DND-41 (cell line): Measurements from ENCODE around the gene NAIF1.

ENCODE experiments used
- EZH2 ChIP-seq: IDR thresholded peaks from 3 replicates; pipeline ENCODE4 v1.6.1; 2012; ENCODE audit warnings: borderline replicate concordance, low read depth, mild to moderate bottlenecking, moderate library complexity, low read length, inconsistent platforms; ENCODE audit not compliant: severe bottlenecking
- TF ChIP-seq, protein P1 (sequence below): IDR thresholded peaks from 2 replicates; pipeline ENCODE4 v1.5.1; 2012; ENCODE audit warnings: borderline replicate concordance, low read length, moderate library complexity, mild to moderate bottlenecking; ENCODE audit not compliant: poor library complexity, severe bottlenecking; ENCODE audit errors: extremely low read depth

DNA sequence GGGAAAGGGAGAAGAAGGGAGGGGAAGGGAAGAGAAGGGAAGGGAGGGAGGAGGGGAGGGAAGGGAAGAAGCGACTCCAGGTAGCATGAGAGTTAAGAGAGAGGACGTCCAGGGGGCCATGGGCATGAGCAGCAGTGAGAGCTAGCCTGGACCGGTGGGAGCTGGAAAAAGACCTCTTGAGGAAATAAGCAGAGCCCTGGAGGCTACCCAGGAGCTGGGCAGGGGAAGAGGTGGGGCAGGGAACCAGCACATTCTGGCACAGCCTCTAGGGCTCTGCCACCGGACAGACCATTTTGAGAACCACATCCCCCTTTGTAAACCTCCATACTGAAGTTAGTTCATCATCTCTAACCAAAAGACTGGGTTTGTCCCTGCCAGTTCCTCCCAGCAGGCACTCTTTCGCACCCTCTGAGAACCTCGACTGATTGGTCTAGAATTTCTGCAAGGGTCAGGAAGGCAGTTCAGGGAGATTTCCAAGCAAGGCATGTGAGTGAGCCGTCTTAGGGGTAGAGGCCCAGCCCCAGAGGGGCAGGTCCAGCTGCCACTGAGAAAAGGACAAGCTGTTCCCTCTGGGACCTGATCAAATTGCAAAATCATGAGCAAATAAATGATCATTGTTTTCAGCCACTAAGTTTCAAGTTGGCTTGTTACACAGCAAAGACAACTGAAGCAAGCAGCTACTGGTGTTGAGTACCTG lies 11.6 kb downstream of the NAIF1 start:
- TF ChIP-seq, protein P1, sequence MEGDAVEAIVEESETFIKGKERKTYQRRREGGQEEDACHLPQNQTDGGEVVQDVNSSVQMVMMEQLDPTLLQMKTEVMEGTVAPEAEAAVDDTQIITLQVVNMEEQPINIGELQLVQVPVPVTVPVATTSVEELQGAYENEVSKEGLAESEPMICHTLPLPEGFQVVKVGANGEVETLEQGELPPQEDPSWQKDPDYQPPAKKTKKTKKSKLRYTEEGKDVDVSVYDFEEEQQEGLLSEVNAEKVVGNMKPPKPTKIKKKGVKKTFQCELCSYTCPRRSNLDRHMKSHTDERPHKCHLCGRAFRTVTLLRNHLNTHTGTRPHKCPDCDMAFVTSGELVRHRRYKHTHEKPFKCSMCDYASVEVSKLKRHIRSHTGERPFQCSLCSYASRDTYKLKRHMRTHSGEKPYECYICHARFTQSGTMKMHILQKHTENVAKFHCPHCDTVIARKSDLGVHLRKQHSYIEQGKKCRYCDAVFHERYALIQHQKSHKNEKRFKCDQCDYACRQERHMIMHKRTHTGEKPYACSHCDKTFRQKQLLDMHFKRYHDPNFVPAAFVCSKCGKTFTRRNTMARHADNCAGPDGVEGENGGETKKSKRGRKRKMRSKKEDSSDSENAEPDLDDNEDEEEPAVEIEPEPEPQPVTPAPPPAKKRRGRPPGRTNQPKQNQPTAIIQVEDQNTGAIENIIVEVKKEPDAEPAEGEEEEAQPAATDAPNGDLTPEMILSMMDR = no peak
- TF ChIP-seq EZH2 = no peak
